ENCODE measurements around the gene RAB17. TPM values are rescaled to one million over a fixed set of nuclear protein-coding genes. Genes with fewer than 3 reads are reported as not detected.

Gene RAB17
- total RNA-seq, 6 experiments from 2014 or later = 0.13 to 0.36 (median 0.25) TPM; not detected in 2

GRCh38 chr2:237626813-237627440 lies 36.4 kb upstream of the RAB17 start:
- Mint-ChIP-seq H3K36me3 (ENCODE audit: low read depth) (peaks cover 16% of the 10 kb centered on the region), H3K27me3 (ENCODE audit: insufficient read depth) (peaks cover 7% of the 10 kb centered on the region), H3K9me3 (no peaks in the 10 kb centered on the region), H3K27ac (peak overlapping the region; percentile 73), H3K4me3 (peak overlapping the region; percentile 79), H3K4me1 (ENCODE audit: low read depth) (peaks cover 48% of the 10 kb centered on the region)
- TF ChIP-seq CTCF (IDR thresholded peaks at IDR 0.05) = no peak
- no peak for DNase-seq

- Mint-ChIP-seq H3K27ac (no peak overlapping the region), H3K27me3 (ENCODE audit: insufficient read depth) (peaks cover 7% of the 10 kb centered on the region), H3K9me3 (no peaks in the 10 kb centered on the region), H3K36me3 (ENCODE audit: low read depth) (peaks cover 9% of the 10 kb centered on the region), H3K4me3 (no peak overlapping the region), H3K4me1 (ENCODE audit: low read depth) (peaks cover 42% of the 10 kb centered on the region)
- TF ChIP-seq CTCF (IDR thresholded peaks at IDR 0.05) = no peak
- no peak for DNase-seq
Observed at GRCh38 chr2:237625777-237626176, 35.2 kb upstream of the RAB17 start.

- H3K27ac Mint-ChIP-seq = no peak overlapping the region
- H3K27me3 Mint-ChIP-seq (ENCODE audit: insufficient read depth) = peaks cover 7% of the 10 kb centered on the region
- no peaks in the 10 kb centered on the region for H3K9me3 Mint-ChIP-seq
- no peak overlapping the region for H3K4me3 Mint-ChIP-seq
- DNase-seq = no peak
- peaks cover 7% of the 10 kb centered on the region for H3K36me3 Mint-ChIP-seq (ENCODE audit: low read depth)
- no peak for TF ChIP-seq CTCF (IDR thresholded peaks at IDR 0.05)
- peaks cover 36% of the 10 kb centered on the region for H3K4me1 Mint-ChIP-seq (ENCODE audit: low read depth)
Observed at GRCh38 chr2:237625216-237625705, 34.7 kb upstream of the RAB17 start.

GRCh38 chr2:237624565-237624964 lies 34.0 kb upstream of the RAB17 start:
- Mint-ChIP-seq H3K4me3 (no peak overlapping the region), H3K36me3 (ENCODE audit: low read depth) (peaks cover under 1% of the 10 kb centered on the region), H3K9me3 (no peaks in the 10 kb centered on the region), H3K27ac (no peak overlapping the region), H3K4me1 (ENCODE audit: low read depth) (peaks cover 30% of the 10 kb centered on the region), H3K27me3 (ENCODE audit: insufficient read depth) (peaks cover 7% of the 10 kb centered on the region)
- no peak for DNase-seq
- no peak for TF ChIP-seq CTCF (IDR thresholded peaks at IDR 0.05)

- no peak for TF ChIP-seq CTCF (IDR thresholded peaks at IDR 0.05)
- no peaks in the 10 kb centered on the region for H3K9me3 Mint-ChIP-seq
- H3K4me3 Mint-ChIP-seq = no peak overlapping the region
- H3K36me3 Mint-ChIP-seq (ENCODE audit: low read depth) = no peaks in the 10 kb centered on the region
- no peak for DNase-seq
- H3K4me1 Mint-ChIP-seq (ENCODE audit: low read depth) = peaks cover 24% of the 10 kb centered on the region
- no peak overlapping the region for H3K27ac Mint-ChIP-seq
- H3K27me3 Mint-ChIP-seq (ENCODE audit: insufficient read depth) = peaks cover 7% of the 10 kb centered on the region
Observed at GRCh38 chr2:237623428-237624403, 33.2 kb upstream of the RAB17 start.
